ENCODE data around the gene AP4S1. TPM values are rescaled to one million over a fixed set of nuclear protein-coding genes. Genes with fewer than 3 reads are reported as not detected.
"Not testable (repeated sequence)": the region's sequence is repeated elsewhere in the genome, so short reads cannot be mapped to it uniquely, and the experiment has no call there.

AP4S1 gene
- total RNA-seq, 4 donors from 2014 or later: 7.2 to 36.1 (median 16.3) TPM

DNA sequence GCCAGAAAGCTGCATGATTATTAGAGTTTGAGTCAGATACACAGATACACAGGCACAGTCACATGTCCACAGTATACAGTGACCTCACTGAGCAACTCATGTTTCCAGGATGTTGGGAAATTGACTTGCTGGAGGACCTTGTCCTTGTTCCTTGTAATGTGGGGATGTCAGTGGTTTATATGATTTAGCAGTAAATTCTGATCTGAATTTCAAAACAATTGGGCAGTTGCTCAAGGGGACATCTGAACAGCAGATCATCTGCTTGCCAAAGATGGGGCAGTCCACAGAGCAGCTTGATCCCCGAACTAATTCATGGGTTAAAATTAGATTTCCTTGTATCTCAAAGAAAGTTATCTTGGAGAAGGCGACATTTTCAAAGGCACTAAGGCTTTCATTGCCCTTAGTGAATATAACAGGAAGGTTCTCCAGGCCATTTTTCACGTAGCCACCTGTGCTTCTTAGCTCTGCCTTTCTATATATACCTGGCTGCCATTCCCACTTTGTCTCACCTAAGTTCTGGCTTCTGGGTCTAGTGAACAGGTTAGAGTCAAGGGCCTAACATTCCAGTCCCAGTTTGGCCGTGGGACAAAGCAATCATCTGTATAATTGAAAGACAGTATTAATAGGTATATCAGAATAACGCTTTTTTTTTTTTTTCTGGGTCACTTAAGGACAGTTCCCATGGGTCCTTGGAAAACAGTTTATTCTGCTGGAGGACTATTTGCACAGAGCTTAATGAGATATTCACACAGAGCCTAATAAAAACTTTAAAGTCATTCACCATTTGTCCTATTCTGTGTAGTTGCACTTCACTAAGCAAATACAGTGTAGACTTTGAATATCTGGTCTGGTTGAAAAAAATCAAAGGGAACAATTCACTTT is 65.7 kb downstream of the AP4S1 start:
- 73 to 76% methylated on average over 5 of the region's 5 CpGs for whole genome bisulfite sequencing, 2 donors
- Histone ChIP-seq H3K4me3 (no peak overlapping the region), H3K27ac (peak overlapping the region; percentile 40 to 90 (median 77)), H3K27me3 (no peaks in the 10 kb centered on the region), H3K36me3 (peaks cover 0 to 8% (median 0%) of the 10 kb centered on the region in 3 donors), H3K4me1 (peaks cover 0 to 15% (median 8%) of the 10 kb centered on the region in 4 donors), H3K9me3 (no peaks in the 10 kb centered on the region)
- DNase-seq (ENCODE audit: low spot score in 2 of 2): peak in 1 of 2 donors; percentile 70
- TF ChIP-seq EP300 (IDR thresholded peaks at IDR 0.05): peak in 1 of 2 donors; percentile 88
- TF ChIP-seq POLR2A (IDR thresholded peaks at IDR 0.05): no peak

GRCh38 chr14:31092160-31092708 is 66.8 kb downstream of the AP4S1 start:
- no peak overlapping the region for H3K4me3 ChIP-seq
- TF ChIP-seq, protein P1, sequence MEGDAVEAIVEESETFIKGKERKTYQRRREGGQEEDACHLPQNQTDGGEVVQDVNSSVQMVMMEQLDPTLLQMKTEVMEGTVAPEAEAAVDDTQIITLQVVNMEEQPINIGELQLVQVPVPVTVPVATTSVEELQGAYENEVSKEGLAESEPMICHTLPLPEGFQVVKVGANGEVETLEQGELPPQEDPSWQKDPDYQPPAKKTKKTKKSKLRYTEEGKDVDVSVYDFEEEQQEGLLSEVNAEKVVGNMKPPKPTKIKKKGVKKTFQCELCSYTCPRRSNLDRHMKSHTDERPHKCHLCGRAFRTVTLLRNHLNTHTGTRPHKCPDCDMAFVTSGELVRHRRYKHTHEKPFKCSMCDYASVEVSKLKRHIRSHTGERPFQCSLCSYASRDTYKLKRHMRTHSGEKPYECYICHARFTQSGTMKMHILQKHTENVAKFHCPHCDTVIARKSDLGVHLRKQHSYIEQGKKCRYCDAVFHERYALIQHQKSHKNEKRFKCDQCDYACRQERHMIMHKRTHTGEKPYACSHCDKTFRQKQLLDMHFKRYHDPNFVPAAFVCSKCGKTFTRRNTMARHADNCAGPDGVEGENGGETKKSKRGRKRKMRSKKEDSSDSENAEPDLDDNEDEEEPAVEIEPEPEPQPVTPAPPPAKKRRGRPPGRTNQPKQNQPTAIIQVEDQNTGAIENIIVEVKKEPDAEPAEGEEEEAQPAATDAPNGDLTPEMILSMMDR (IDR thresholded peaks at IDR 0.05): no peak
- TF ChIP-seq EP300 (IDR thresholded peaks at IDR 0.05) (no peak), POLR2A (IDR thresholded peaks at IDR 0.05) (no peak)
- peak overlapping the region in 3 of 4 donors; percentile 7 to 90 (median 12) for H3K27ac ChIP-seq
- H3K4me1 ChIP-seq: peaks cover 0 to 15% (median 8%) of the 10 kb centered on the region in 4 donors
- 79% methylated on average over 2 of the region's 2 CpGs for WGBS, 2 donors
- H3K36me3 ChIP-seq: peaks cover 0 to 13% (median 0%) of the 10 kb centered on the region in 3 donors
- no peaks in the 10 kb centered on the region for H3K27me3 ChIP-seq
- no peaks in the 10 kb centered on the region for H3K9me3 ChIP-seq
- DNase-seq (ENCODE audit: low spot score in 2 of 2): no peak

GRCh38 chr14:31093884-31094839 is 68.7 kb downstream of the AP4S1 start:
- 92% methylated on average over 10 of the region's 10 CpGs for WGBS, 2 donors

GRCh38 chr14:31095817-31096216 is 70.4 kb downstream of the AP4S1 start:
- not testable (repeated sequence) for DNase-seq (ENCODE audit: low spot score in 2 of 2); H3K27ac ChIP-seq; H3K4me3 ChIP-seq; H3K9me3 ChIP-seq; H3K27me3 ChIP-seq
- Histone ChIP-seq H3K4me1 (peaks cover 0 to 10% (median 4%) of the 10 kb centered on the region in 4 donors), H3K36me3 (peaks cover 4 to 43% (median 9%) of the 10 kb centered on the region in 3 donors)
- 97 to 99% methylated on average over 8 of the region's 8 CpGs for WGBS, 2 donors

More at GRCh38 chr14:31093884-31094839, 68.7 kb downstream of the AP4S1 start:
- H3K36me3 ChIP-seq: peaks cover 0 to 28% (median 0%) of the 10 kb centered on the region in 3 donors
- DNase-seq (ENCODE audit: low spot score in 2 of 2); H3K9me3 ChIP-seq; H3K27ac ChIP-seq; H3K4me3 ChIP-seq; H3K27me3 ChIP-seq: not testable (repeated sequence)
- H3K4me1 ChIP-seq: peaks cover 0 to 15% (median 8%) of the 10 kb centered on the region in 4 donors

DNA sequence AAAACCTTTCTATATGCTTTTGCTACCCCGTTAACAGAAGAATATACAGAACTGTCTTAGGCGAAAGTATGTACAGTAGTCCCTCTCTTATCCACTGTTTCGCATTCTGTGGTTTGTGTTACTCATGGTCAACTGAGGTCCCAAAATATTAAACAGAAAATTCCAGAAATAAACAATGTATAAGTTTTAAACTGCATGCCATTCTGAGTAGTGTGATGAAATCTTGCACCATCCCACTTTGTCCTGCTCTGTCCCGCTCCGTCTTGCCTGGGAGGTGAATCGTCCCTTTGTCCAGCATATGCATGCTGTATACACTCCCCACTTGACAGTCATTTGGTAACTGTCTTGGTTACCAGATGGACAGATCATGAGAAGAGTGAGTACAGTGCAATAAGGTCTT is 70.8 kb downstream of the AP4S1 start:
- no peak overlapping the region for H3K4me3 ChIP-seq
- H3K4me1 ChIP-seq: peaks cover 0 to 6% (median under 1%) of the 10 kb centered on the region in 4 donors
- H3K9me3 ChIP-seq: no peaks in the 10 kb centered on the region
- H3K36me3 ChIP-seq: peaks cover 6 to 48% (median 13%) of the 10 kb centered on the region in 3 donors
- H3K27ac ChIP-seq: no peak overlapping the region
- 82 to 84% methylated on average over 6 of the region's 6 CpGs for WGBS, 2 donors
- H3K27me3 ChIP-seq: no peaks in the 10 kb centered on the region
- no peak for DNase-seq (ENCODE audit: low spot score in 2 of 2)
- TF ChIP-seq POLR2A (IDR thresholded peaks at IDR 0.05) (no peak), EP300 (IDR thresholded peaks at IDR 0.05) (no peak)
- TF ChIP-seq, protein P1 (IDR thresholded peaks at IDR 0.05): no peak

- Histone ChIP-seq H3K36me3 (peaks cover 8 to 56% (median 17%) of the 10 kb centered on the region in 3 donors), H3K27ac (no peak overlapping the region), H3K27me3 (no peaks in the 10 kb centered on the region), H3K4me1 (peaks cover 0 to under 1% (median 0%) of the 10 kb centered on the region in 4 donors), H3K9me3 (no peaks in the 10 kb centered on the region), H3K4me3 (no peak overlapping the region)
- WGBS, 2 donors: 88 to 100% methylated on average over 1 of the region's 1 CpG
- no peak for TF ChIP-seq POLR2A (IDR thresholded peaks at IDR 0.05)
- DNase-seq (ENCODE audit: low spot score in 2 of 2): no peak
Observed at GRCh38 chr14:31097081-31097480, 71.6 kb downstream of the AP4S1 start.
